NCI-H748 (cell line): ENCODE data around the gene KRTAP10-4.
"Not testable (repeated sequence)": the region's sequence is repeated elsewhere in the genome, so short reads cannot be mapped to it uniquely, and the experiment has no call there.

ENCODE experiments used
- DNase-seq: peaks from one replicate; lab custom pipeline; 2025; ENCODE audit not compliant: unreplicated experiment; lab: John Stamatoyannopoulos, UW

KRTAP10-4 gene

DNA sequence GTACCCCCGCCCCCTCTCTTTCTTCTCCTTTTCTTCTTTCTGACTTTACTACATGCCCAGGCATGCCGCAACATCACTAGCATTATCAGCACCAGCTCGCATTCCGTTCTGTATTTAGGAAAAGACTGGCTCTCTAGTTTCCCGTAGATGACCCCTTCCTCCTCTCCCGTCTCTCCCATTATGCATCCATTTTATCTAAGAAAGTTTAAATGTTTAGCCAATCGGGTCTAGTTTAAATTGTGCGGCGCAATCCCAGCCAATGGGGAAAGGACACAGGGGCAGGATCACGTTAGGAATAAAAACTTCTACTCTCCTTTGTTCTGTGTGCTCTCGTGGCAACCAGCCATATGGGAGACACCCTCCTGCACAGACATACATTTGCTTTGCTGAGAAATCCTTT is 24.5 kb downstream of the KRTAP10-4 start:
- DNase-seq = no peak

DNA sequence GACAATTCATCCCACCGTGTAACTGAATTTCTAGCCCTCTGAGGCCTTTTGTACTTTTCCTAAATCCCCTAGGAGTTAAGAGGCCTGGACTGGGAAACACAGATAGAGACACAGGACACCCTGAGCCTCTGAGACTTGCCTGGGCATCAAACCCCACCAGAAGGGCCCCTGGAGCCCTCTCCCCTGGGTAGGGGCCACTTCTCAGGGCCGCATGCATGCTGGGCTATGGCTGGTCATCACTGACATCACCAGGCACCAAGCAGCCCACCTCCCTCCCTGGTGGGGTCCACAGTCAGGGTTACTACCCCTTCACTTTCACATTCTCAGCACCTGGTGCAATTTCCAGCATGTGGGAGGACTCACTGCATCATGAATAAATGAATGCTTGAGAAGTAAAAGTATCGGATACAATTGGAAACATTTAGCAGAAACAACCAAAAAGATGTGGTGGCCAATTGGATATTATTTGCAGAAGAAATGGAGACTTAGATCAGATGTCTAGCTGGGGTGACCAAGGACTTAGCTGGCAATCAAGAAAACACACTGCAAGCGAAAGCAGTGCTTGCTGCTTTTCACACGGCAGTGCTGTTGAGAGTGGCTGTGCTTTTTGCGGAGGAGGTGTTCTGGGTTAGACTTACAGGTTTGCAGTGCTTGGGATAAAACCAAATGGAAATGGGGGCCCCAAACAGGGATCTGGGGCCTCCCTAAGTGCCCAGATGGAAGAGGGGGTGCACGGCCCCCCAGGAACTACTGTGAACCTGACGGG is 25.9 kb downstream of the KRTAP10-4 start:
- DNase-seq = no peak

DNA sequence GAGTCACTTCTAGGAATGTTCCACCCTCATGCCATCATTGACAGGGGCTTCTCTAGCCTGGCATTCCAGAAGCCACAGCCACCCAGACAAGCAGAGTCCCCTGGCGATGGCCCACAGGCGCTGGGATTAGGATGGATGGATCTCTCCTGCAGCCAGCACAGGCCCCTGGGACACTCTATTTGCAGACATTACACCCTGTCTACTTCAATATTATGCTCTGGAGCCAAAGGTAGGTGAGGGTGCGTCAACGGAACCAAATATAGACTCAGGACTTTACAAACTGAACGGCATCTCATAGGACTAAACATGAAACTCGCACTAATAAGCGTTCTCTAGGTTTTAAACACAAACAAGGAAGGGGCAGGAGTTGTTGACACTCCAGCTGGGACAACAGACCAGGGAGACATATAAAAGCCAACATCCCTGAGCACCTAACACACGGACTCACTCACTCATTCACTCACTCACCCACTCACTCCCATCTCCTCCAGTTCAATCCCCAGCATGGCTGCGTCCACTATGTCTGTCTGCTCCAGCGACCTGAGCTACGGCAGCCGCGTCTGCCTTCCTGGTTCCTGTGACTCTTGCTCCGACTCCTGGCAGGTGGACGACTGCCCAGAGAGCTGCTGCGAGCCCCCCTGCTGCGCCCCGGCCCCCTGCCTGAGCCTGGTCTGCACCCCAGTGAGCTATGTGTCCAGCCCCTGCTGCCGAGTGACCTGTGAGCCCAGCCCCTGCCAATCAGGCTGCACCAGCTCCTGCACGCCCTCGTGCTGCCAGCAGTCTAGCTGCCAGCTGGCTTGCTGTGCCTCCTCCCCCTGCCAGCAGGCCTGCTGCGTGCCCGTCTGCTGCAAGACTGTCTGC is 26.8 kb downstream of the KRTAP10-4 start, which contains the start of gene KRTAP10-7:
Gene KRTAP10-7 (plus strand): TSS at position 480 of the 861 bp plus-strand sequence. CDS start 25 bp downstream, at position 505.
- not testable (repeated sequence) for DNase-seq

DNA sequence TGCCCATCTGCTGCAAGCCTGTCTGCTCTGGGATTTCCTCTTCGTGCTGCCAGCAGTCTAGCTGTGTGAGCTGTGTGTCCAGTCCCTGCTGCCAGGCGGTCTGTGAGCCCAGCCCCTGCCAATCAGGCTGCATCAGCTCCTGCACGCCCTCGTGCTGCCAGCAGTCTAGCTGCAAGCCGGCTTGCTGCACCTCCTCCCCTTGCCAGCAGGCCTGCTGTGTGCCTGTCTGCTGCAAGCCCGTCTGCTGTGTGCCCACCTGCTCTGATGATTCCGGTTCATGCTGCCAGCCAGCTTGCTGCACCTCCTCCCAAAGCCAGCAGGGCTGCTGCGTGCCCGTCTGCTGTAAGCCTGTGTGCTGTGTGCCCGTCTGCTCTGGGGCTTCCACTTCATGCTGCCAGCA is 27.6 kb downstream of the KRTAP10-4 start:
- not testable (repeated sequence) for DNase-seq

DNA sequence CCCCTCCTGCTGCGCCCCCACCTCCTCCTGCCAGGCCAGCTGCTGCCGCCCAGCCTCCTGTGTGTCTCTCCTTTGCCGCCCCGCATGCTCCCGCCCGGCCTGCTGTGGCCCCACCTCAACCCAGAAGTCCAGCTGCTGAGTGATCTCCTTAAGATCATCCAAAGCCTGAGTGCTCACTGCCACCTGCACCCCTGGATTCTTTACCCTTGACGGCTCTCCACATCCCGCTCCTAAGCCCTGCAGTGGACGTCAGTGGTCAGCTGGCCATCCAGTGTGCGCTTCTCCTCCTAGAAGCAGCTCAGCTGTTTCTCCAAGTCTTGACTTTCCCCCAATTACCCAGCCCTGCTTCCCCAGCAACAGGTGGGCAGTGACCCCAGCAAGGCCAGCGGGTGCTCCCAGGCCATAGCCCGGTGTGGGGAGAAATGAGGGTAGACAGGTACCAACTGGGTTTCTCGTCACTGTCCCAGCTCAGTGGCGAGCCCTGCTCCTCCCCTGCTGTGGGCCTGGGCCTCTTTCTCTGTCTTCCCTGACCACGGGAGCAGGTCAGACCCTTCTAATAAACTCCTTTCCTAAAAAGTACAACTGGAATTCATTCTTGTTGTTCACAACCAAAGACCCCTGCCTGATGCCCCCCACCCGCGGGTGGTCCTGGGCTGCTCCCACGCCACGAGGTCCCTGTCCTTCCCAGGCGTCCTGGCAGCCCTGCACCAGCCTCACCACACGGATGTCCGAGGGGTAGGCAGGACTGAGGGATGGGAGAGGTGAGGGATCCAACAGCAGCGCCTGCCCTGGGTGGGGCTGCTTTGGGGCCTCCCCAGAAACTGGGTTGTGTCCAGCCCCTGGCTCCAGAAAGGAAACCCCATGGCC is 28.3 kb downstream of the KRTAP10-4 start:
- DNase-seq = no peak

DNA sequence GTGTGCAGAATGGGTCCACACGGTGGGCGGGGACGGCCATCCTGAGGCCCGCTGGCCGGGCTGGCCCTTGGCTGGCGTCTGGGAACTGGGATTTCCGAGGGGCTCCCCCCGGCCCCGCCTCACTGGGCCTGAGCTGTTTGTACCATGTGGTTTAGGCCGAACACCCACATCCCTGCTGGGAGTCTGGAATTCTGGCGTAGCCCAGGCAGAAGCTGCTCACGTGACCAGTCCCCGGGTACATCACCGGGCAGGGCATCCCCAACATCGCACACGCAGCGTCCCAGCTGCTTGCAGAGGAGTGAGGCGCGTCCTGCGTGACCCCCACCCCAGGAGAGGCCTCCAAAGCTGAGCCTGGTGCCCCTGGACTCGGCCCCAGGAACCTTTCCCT is 28.9 kb downstream of the KRTAP10-4 start:
- DNase-seq = no peak

DNA sequence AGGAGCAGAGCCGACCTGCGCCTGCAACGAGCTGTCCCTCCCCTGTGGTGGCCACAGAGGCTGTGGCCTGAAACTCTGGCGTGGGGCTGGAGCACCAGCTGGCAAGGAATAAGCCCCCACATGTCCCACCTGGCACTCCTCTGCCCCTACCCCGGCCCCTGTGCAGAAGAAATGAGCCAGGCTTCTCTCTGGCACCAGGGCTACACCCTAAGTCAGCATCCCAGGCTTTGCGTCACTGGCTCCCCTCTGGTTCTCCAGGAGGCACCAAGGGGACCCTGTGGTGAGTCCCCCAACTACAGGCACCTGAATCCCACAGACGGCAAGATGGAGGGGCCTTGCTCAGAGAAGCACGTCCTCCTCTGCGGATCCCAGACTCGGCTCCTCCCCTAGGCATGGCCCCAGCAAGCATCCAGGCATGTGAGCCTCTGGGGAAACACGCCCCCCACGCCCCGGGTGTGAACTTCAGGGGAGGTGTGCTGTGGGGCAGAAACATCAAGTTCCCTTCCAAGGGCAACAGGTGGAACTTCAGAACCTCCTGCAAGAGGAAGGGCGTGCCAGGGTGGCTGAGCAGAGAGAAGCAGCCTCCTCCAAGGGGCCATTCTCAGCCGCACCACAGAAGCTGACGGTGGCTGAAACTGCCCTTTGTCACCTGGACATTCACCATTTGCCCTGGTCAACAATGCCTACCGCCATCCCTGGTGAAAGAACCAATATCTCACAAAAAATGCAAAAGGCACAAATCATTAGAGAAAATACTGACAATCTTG is 29.8 kb downstream of the KRTAP10-4 start:
- no peak for DNase-seq

DNA sequence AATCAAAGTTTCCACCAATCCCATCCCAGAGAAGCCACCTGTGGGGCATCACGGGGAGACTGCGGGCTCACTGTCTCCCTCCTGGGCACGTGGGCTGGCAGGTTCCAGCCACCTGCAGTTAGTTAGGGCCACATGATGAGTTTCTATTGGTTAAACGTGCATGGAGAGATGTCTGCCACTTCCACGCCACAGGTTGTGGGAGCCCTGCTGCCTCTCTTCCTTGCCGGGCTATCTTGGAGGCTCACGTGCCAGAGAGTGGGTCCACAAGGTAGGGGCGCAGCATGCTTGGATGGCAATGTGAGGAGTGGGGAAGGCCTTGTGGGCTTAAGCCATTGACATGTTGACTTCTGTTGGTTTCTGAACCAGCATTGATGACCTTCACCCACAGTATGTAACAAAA is 30.4 kb downstream of the KRTAP10-4 start:
- DNase-seq = no peak

DNA sequence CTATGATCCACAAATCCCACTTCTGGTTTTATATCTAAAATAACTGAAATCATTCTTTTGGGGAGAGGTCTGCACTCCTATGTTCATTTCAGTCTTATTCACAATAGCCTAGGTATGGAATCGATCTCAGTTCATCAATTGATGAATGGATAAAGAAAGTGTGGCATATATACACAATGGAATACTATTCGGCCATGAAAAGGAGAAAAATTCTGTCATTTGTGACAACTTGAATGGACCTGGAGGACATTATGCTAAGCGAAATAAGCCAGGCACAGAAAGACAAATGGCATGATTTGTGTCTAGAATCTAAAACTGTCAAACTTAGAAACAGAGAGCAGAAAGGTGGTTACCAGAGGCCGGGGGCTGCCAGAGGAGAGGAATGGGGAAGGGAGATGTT is 33.0 kb downstream of the KRTAP10-4 start:
- no peak for DNase-seq

DNA sequence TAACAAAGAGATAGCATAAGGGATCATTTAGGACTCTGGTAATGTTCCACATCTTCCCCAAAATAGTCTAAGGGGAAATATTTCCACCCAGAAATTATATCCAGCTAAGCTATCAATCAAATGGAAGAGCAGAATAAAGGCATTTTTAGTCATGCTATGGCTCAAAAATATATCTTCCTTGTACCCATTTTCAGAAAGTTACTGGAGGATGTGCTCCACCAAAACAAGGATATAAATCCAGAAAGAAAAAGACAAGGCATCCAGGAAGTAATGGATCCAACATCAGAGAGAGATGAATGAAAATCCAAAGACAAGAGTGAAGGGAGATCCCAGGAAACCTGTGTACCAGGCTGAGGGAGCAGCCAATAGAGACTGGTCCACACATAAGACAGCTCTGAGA is 35.7 kb downstream of the KRTAP10-4 start:
- no peak for DNase-seq

DNA sequence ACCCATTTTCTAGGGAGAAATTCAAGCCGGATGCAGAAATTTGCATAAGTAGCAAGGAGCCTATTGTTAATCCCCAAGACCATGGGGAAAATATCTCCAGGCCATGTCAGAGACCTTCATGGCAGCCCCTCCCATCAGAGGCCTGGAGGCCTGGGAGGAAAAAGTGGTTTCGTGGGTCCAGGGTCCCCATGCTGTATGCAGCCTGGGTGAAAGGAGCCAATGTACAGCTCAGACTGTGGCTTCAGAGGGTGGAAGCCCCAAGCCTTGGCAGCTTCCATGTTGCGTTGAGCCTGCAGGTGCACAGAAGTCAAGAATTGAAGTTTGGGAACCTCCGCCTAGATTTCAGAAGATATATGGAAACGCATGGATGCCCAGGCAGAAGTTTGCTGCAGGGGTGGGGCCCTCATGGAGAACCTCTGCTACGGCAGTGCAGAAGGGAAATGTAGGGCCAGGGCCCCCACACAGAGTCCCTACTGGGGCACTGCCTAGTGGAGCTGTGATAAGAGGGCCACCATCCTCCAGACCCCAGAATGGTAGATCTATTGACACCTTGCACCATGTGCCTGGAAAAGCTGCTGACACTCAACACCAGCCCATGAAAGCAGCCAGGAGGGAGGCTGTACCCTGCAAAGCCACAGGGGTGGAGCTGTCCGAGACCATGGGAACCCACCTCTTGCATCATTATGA is 36.8 kb downstream of the KRTAP10-4 start:
- not testable (repeated sequence) for DNase-seq

DNA sequence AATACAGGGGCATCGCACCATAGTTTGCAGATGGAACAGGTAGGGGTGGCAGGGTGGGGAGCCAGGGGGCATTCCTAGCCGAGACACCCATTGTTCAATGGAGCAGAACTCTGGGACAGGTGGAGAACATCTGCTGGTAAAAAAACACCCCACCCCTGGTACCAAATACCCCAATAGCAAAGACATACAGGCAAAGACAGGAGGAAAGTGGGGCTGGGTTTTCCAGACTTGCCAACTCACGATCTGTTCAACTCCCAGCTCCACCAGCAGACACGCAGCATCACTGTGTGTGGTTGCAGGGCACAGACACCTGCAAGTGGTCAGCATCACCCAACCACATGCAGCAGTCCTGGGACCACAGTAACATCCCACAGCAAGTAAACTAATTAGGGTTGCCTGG is 38.0 kb downstream of the KRTAP10-4 start:
- DNase-seq = no peak

DNA sequence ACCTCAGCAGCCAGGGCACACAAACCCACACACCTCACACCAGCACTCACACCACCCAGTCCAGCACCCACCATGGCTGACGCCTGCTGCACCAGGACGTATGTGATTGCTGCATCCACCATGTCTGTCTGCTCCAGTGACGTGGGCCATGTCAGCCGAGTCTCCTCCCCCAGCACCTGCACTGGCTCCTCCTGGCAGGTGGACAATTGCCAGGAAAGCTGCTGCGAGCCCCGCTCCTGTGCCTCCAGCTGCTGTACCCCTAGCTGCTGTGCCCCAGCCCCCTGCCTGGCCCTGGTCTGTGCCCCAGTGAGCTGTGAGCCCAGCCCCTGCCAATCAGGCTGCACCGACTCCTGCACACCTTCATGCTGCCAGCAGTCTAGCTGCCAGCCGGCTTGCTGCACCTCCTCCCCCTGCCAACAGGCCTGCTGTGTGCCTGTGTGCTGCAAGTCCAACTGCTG is 38.5 kb downstream of the KRTAP10-4 start, which contains the start of gene KRTAP10-8:
Gene KRTAP10-8 (plus strand): TSS at position 51 of the 458 bp plus-strand sequence. CDS start 22 bp downstream, at position 73.
- no peak for DNase-seq

DNA sequence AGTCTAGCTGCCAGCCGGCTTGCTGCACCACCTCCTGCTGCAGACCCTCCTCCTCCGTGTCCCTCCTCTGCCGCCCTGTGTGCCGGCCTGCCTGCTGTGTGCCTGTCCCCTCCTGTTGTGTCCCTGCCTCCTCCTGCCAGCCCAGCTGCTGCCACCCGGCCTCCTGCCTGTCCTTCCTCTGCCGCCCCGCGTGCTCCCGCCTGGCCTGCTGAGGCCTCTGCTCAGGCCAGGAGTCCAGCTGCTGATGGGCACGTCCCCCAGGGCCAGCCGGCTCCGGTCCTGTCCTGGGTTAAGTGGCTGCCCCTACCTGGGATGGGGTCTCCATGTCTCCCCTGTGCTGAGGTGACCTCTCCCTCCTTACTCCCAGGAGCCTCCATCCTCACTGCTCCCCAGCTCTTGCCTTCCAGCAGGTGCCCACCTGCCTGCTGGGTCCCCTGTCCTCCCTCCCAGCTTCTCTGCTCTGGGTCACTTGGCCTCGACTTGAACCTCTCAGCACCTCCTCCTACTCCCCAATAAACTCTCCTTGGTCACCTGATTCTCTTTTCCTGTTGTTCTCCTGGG is 39.2 kb downstream of the KRTAP10-4 start:
- DNase-seq = no peak

DNA sequence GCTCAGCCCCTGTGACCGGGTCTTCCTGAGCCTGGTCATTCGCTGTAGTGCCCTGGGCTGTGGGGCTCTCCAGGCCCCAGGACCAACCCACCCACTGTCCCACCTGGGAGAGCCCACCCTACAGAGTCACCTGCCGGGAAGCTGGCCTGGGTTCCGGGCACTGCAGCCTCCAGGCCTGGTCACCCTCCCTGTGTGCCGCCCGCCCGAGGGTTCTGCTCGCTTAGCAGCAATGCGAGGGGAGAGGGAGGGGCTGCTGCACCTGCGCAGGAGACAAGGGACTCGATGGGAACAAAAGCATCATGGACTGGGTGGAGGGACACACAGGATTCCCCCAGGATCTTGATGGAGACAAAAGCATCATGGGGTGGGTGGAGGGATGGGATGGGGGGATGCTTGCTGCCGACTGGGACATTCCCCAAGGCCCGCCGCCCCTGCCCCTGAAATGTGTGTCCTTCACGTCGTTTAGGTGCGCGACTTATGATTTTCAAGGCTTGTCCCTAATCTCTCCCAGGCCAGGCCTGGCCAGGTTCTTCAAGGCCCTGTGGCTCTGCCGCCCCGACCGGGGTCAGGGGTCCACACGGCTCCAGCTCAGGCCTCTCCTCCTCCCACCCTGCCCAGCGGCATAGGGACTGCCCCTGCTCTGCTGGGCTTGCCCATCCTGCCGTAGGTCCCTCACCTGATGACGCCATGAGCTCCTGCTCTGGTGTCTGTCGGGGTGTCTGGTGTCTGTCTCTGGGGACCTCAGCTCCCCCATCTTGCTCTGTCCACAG is 40.0 kb downstream of the KRTAP10-4 start:
- no peak for DNase-seq

DNA sequence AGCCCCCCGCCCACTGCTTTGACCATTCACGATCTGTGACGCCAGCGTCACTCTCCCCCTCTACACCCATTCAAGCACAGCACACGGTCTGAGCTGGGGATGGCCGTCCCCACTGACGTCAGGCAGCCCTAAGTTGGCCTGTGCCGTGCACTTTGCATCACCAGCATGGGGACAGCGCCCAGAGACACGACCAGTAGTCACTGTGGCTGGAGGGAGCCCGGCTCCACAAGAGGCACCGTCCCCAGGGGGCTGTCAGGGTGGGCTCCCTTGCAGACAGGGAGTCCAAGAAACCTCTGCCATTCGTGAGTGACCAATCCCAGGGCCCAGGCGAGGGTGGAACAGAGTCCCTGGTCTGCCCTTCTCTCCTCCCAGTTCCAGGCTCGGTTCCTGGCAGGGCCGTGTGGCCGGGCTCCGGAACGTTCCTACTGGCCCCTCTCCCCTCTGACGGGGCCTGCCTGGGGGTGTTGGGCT is 40.7 kb downstream of the KRTAP10-4 start:
- DNase-seq = no peak

DNA sequence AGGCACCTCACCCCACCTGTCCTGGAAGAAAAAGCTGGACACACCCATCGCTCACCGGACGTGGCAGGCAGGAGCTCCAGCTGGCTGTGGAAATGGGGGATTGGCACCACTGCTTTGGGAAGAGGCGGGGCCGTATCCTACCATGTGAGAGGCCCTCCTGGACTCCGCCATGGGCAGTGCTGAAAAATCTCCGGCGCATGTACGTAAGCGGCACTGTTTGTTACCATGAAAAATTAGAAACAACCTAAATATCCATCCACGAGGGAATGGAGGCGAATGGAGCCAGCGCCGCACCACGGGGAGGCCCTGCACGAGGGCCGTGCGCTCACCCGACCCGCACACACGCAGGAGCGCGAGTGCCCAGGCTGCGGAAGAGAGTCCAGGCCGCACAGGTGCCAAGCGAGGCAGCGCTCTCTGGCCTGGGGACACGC is 41.4 kb downstream of the KRTAP10-4 start:
- DNase-seq = no peak

DNA sequence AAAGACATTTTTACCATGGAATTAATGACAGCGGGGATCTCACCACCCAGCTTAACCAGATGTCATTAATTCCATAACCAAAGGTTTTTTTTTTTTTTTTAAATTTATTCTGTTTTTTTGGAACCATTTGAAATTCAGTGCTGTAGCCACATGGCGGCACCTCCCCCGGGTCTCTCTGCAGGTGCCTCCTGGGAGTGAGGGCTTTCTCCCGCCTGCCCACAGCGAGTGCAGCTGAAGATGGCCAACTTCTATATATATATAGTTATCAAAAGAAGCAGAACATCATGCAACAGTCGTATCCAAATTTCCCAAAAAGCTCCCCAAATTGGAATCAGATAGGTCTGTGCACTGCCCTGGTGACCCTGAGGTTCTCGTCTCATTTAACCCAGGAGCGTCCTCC is 41.9 kb downstream of the KRTAP10-4 start:
- DNase-seq = no peak
